ENCODE results near the gene HLA-C.

- TF ChIP-seq CTCF (conservative IDR thresholded peaks at IDR 0.05; ENCODE audit: low read length) (no peak), EZH2phosphoT487 (IDR thresholded peaks at IDR 0.05; ENCODE audit: borderline replicate concordance, low read depth, low read length) (no peak)
These were observed 36.9 kb upstream of the HLA-C start for GRCh38 chr6:31308845-31309175.

Measured in OCI-LY7 (cell line).